ENCODE data around the gene LRP1B.

- TF ChIP-seq POLR2AphosphoS5 (IDR thresholded peaks at IDR 0.05; ENCODE audit: low read depth, low read length) (no peak), TAF1 (IDR thresholded peaks at IDR 0.05; ENCODE audit: borderline replicate concordance, insufficient read depth, low read length) (no peak)
Observed at GRCh38 chr2:140648393-140648792, 1482.4 kb downstream of the LRP1B start.

All from PFSK-1 (cell line).